Middle frontal gyrus (tissue), 1 donor: ENCODE data around the gene ANKRD40CL.
"Not testable (repeated sequence)": the region's sequence is repeated elsewhere in the genome, so short reads cannot be mapped to it uniquely, and the experiment has no call there.

Source experiments
- DNase-seq: peaks from one replicate; pipeline ENCODE4 v3.0.0-alpha.2; 2015; ENCODE audit warnings: low spot score; ENCODE audit errors: extremely low spot score

ANKRD40CL gene

DNA sequence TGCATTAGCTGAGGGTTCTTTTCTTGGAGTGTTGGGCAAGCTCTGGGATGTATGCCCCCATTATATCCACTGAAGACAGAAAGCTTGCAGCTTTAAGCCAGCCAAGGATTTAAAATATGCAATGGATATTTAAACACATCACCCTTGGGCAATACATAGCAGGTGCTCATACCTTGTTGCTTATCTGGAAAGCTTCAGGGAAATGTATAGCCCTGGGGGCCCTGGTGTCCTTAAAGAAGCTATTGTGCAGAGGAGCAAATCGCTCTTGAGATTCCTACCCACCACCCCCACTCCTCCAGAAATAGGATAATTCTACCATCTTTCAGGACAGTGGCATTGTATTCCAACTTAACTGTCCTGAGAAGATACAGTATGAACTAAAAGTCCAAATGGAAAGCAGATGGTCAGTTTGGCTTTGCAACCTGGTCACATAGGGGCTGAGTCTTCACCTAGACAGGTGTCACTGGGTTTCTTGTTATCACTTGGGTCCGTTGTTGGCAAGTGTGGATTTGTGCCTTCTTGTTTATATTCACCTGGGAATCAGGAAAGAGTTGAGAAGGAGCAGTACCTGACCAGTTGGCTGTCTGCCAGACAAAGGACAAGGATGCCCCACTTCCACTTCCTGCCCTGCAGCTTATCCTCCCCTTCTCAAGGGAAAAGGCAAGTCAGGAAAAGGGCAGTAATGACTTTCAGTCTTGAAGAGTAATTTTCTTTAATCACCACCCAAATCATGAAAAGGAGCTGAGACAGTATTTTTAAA lies 3.4 kb downstream of the ANKRD40CL start:
- no peak for DNase-seq

GRCh38 chr17:50762177-50762576 lies 5.1 kb downstream of the ANKRD40CL start:
- DNase-seq: no peak

DNA sequence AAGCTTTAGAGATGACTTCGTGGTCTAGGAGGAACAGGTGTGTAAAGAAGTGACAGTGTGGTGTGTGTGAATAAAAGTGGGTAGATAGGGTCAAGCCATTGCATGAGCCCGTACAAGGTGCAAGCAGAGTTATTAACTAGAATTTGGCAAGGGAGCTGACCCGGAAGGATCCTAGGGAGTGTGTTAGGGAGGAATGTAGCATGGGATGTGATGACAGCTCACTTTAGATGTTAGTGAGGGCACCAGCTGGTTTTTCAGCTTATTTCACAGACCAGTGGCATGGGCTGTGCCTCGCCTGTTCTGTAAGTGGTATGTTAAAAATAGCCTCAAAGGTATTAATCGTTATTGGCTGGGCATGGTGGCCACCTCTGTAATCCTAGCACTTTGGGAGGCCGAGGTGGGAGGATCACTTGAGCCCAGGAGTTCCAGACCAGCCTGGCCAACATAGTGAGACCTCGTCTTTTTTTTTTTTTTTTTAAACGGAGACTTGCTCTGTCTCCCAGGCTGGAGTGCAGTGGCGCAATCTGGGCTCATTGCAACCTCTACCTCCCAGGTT lies 8.3 kb downstream of the ANKRD40CL start:
- DNase-seq: no peak

DNA sequence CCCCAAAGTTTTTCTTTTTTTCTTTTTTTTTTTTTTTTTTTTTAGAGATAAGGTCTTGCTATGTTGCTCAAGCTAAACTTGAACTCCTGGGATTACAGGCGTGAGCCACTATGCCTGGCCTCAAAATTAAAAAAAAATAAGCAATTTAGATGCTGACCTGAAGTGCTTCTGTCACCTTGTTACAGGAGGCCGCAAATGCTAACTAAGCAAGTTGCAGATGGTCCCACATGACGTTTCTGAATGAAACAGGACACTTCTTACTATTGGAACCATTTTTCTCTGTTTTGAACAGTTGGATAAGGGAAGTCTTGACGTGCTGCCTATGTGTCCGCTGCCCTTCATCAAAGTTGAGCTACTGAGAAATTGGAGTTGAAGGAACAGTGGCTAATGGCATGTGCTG lies 8.8 kb downstream of the ANKRD40CL start:
- no peak for DNase-seq

DNA sequence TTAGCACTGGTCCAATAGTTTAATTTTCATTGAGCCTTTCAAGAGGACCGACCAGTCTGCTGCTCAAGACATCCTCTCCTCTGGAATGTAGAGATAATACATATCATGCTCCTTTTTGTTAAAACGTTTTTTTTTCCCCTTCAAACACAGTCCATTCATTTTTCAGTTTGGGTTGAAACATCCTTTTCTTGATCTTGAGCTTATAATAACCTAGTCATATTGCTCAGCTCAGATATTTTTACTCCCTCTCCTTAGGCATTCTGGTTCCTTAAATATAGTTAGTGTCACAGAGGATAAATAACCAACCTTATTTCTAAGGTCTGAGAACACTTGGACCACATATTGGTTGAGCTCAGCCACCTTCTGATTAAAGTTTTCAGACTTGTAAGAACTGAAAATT lies 12.8 kb downstream of the ANKRD40CL start:
- no peak for DNase-seq

GRCh38 chr17:50749245-50749644 lies 18.1 kb downstream of the ANKRD40CL start:
- DNase-seq: no peak

- DNase-seq: no peak
Measured at GRCh38 chr17:50745631-50746030, 21.7 kb downstream of the ANKRD40CL start.

- no peak for DNase-seq
Measured at GRCh38 chr17:50739098-50739497, 28.2 kb downstream of the ANKRD40CL start.

GRCh38 chr17:50737118-50737698 lies 30.1 kb downstream of the ANKRD40CL start:
- no peak for DNase-seq

GRCh38 chr17:50735287-50735686 lies 32.0 kb downstream of the ANKRD40CL start:
- no peak for DNase-seq

- no peak for DNase-seq
Measured at GRCh38 chr17:50731575-50732460, 35.5 kb downstream of the ANKRD40CL start.

DNA sequence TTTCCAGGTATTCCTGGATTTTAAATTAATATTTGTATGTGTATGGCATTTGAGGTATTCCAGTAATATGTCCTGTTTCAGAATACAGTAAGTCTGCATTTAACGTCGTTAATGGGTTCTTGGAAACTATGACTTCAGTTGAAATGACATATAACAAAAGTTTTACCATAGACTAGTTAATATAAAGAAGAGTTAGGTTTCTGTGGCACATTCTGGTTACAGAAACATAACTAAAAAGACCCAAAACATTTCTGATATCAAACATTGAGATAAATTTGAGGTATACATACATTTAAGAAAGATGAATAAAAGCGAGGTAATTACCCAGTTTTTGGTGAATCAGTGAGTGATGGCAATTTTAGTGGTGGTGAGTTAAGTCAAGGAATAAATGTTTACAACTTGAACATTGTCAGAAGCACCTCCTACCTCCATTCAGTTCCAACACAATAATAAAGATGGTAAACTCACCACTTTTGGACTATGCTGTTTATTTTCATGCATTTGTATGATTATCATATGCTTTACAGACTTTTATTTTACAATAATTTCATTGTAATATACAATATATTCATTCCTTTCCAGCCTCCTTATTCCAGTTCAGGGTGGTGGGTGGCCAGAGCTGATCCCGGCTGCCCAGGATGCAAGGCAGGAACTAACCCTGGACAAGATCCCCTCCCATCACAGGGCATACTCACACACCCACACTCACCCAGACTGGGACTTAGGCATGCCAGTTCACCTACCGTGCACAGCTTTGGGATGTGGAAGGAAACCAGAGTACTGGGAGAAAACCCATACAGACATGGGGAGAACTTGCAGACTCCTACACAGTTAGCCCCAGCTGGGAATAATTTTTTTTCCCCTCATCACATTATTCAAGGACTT lies 38.2 kb downstream of the ANKRD40CL start:
- no peak for DNase-seq

- no peak for DNase-seq
Measured at GRCh38 chr17:50728112-50728429, 39.2 kb downstream of the ANKRD40CL start.

DNA sequence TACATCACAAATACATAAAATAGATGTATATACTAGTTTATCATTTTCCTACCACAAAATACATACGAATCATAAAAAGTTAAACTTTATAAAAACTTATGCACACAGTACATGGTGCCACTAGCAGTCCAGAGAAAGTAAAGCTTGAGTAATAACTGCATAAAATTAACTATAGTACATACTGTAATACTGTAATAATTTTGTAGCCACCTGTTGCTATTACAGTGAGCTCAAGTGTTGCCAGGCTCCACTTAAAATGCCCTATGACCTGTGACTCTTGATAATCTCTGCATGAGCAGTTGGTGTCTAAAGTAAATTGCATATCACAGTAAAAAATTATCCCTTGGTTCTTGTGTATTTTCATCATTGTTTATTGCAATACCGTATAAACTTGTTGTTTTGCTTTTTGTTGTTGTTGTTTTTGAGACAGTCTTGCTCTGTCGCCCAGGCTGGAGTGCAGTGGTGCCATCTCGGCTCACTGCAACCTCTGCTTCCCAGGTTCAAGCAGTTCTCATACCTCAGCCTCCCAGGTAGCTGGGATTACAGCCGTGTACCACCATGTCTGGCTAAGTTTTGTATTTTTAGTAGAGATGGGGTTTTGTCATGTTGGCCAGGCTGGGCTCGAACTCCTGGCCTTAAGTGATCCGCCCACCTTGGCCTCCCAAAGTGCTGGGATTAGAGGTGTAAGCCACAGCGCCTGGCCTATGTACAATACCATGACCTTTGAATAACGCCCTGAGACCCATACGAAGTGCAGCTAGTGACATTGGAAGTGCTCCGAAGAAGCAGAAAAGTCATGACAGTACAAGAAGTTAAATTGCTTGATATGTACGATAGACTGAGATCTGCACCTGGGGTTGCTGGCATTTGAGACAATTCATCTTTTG lies 41.3 kb downstream of the ANKRD40CL start:
- no peak for DNase-seq

- not testable (repeated sequence) for DNase-seq
Measured at GRCh38 chr17:50724622-50725021, 42.7 kb downstream of the ANKRD40CL start.

GRCh38 chr17:50722746-50723145 lies 44.6 kb downstream of the ANKRD40CL start:
- DNase-seq: no peak

DNA sequence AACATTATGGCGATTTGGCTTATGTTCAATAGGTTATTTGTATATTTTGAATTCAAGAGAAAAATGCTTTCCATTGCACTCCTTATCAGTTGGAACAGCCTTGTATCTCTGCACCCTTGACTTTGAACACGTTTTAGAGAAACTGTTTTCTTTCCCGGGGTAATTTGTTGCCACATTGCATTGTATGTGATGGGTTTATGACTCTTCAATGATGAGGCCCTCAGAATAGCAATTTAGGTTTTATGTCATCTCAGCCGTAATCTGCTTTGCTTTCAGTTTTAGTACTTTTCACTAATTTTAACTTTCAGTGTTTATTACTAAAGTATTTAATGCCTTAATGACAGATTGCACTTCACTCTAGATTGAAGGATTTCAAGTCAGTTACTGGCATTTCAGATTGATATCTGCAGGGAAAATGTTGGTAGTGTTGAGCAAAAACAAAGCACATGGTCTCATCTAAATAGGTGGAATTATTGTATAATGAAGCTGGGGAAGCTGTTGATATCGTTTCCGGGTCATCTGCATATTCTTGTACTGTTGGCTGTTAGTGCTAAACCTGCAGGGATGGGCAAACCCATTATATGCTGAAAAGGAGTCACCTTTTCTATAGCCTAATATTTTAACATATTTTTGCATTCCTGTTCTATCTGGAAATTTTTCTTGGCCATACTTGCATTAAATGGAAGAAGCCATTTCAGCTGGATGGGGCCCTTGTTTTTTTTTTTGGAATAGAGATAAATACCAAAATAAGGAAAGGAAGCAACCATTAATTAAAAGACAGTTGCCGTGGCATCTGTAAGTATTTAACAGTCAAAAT lies 45.9 kb downstream of the ANKRD40CL start:
- DNase-seq: no peak

GRCh38 chr17:50719924-50720794 lies 47.2 kb downstream of the ANKRD40CL start:
- DNase-seq: no peak
